Epidermal melanocyte (primary cell): ENCODE data around the gene DNAJC7.
"Not testable (repeated sequence)": the region's sequence is repeated elsewhere in the genome, so short reads cannot be mapped to it uniquely, and the experiment has no call there.

Source experiments
- DNase-seq: peaks from one replicate; pipeline ENCODE4 v3.0.0; 2011; ENCODE audit warnings: low spot score; ENCODE audit not compliant: insufficient read length

Gene DNAJC7

DNA sequence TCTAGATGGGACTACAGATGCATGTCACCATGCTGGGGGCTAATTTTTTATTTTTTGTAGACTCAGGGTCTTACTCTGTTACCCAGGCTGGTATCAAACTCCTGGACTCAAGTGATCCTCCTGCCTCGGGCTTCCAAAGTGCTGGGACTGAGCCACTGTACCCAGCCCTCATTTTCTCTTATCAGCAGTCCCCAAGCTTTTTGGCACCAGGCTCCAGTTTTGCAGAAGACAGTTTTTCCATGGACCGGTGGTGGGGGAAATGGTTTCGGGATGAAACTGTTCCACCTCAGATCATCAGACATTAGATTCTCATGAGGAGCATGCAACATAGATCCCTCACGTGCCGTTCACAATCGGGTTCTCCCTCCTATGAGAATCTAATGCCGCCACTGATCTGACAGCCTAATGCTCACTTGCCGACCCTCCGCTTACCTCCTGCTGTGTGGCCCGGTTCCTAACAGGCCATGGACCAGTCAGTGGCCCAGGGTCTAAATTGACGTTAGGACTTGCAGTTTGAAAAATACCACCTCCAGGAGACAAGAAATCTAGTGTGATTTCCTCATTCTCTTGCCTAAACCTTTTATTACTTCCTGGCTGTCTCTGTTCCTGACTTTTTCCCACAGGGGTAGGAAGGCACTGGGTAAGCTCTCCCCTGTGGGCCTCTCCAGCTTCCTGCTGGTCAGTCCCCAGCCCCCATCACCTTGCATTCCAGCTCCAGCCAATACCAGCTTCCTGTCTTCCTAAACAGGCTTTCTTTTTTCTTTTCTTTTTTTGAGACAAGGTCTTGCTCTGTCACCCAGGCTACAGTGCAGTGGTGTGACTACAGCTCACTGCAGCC lies 60.0 kb downstream of the DNAJC7 start:
- DNase-seq = no peak

- no peak for DNase-seq
Observed at GRCh38 chr17:41956522-41956921, 60.7 kb downstream of the DNAJC7 start.

GRCh38 chr17:41948762-41949460 lies 68.3 kb downstream of the DNAJC7 start:
- DNase-seq = no peak

- DNase-seq = no peak
Observed at GRCh38 chr17:41944943-41945342, 72.3 kb downstream of the DNAJC7 start.

DNA sequence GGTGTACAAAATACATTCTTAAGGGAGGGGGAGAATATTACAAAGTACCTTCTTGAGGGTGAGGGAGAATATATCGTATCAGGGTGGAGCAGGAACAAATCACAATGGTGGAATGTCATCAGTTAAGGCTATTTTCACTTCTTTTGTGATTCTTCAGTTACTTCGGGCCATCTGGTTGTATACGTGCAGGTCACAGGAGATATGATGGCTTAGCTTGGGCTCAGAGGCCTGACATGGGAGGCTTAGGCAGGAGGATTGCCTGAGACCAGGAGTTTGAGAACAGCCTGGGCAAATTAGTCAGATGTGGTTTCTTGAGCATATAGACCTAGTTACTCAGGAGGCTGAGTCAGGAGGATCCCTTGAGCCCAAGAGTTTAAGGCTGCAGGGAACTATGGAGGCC lies 73.7 kb downstream of the DNAJC7 start:
- no peak for DNase-seq

DNA sequence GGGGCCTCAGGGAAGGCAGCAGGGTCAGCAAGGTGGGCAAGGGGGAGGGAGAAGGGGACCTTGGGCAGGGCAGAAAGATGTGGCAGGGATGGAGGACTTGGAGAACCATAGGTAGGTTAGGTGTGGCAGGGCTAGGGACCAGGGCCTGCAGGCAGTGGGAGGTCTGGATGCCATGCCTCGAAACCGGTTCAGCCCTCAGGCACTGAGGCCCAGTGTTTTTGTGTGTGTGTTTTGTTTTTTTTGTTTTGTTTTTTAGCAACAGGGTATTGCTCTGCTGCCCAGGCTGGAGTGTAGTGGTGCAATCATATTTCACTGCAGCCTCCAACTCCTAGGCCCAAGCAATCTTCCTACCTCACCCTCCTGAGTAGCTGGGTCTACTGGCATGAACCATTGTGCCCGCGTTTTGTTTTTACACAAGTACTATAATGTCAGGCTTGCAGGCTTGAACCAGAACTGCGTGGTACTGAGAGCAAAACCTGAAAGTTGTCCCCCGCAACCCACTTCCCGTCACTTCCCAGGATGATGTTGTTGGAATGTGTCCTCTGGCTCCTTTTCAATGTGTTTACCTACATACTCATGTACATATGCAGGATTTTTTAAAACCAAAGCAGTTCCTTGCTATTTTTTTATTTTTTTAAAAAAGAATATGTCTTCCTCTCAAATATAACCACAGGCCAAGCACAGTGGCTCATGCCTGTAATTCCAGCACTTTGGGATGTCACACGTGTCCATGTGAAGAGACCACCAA lies 74.4 kb downstream of the DNAJC7 start:
- DNase-seq = no peak

DNA sequence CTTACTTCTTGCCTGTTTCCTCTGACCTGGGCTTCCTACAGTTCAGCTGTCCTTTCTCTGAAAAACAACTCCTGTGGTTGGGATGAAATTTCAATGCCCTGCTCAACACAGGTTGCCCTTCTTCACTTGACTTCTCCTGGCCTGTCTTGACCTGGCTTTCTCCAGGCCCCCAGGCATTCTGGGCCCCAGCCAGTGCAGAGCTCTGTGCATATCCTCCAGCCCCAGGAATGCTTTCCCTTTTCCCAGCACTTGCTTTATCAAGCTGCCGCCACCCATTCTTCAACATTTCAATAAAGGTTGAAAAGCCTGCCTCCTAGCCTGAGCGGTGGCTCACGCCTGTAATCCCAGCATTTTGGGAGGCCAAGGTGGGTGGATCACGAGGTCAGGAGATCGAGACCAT lies 76.1 kb downstream of the DNAJC7 start:
- no peak for DNase-seq

- no peak for DNase-seq
Observed at GRCh38 chr17:41939693-41940090, 77.5 kb downstream of the DNAJC7 start.

DNA sequence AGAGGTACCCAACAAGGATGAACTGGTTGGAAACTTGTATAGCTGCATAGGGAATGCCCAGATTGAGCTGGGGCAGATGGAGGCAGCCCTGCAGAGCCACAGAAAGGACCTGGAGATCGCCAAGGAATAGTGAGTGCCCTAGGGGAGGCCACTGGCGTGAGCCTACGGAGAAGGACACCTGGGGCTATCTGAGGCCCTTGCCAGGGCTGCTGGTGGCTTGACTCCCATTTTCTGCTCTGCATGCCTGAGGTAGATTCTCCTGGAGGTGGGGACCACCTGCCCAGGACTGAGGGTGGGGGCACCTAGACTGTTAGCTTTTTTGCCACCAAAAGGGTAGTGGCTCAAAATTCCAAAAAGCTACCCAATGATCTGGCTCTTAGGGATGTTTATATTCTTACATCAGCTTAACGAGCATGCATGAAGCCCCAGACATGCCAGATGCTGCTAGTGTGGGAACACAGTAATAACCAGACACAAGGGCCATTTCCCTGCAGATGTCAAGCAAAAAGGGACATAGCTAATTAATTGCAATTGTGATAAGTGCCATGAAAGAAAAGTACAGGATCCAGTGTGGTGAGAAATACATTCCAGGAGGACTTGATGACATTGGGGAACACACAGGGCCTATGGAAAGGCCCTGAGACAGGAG lies 78.1 kb downstream of the DNAJC7 start:
- no peak for DNase-seq

DNA sequence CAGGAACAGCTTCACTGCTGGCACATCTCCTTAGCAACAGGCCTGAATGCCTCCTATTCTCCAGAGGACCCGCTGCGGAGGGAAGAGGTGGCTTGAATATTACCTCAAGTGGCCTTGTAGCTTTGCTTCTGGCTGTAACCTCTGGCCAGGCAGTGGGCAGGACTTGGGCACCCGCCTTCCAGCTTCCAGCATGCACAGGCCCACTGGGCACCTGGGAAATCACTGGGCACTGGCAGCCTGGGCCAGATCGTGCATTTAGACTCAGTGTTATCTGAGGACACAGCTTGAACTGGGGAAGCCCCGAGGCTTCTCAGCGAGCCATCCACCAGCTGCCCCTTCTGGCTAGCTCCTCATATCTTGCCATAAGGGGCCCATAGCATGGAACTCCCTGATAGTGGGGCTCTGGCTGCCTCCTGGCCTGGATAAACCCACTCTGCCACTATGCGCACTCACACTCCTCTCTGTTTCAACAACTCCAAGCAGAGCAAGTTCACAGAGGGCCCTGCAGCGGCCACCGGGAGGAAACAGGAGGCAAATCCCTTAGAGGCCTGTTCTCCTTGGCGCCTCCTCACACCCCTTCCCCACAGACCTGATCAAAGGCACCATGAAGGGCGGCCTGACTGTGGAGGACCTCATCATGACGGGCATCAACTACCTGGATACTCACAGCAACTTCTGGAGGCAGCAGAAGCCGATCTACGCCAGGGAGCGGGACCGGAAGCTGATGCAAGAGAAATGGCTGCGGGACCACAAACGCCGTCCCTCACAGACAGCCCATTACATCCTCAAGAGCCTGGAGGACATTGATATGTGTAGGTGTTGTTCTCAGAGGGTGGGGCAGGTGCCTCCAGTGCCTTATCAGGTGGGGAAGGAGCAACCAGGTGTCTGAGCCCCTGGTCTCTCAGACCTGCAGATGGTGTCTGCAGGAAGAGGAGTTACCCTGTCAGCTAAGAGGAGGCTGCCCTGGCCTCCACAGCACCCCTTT lies 79.0 kb downstream of the DNAJC7 start:
- DNase-seq = no peak

DNA sequence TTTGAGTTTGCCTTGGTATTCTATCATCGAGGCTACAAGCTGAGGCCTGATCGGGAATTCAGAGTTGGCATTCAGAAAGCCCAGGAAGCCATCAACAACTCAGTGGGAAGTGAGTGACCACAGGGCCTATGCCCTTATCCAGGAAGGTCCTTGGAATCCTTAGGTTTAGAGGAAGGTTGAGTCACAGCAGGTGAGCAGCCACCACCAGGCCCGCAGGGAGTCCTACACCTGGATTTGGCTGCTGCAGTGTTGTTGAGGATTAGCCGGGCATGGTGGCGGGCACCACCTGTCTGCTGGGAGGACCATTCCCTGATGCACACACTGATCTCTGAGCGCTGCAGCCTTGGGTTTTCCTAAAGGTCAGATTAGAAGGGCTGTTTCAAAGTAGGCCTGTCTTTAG lies 81.6 kb downstream of the DNAJC7 start:
- no peak for DNase-seq

GRCh38 chr17:41932816-41933389 lies 84.3 kb downstream of the DNAJC7 start:
- no peak for DNase-seq

DNA sequence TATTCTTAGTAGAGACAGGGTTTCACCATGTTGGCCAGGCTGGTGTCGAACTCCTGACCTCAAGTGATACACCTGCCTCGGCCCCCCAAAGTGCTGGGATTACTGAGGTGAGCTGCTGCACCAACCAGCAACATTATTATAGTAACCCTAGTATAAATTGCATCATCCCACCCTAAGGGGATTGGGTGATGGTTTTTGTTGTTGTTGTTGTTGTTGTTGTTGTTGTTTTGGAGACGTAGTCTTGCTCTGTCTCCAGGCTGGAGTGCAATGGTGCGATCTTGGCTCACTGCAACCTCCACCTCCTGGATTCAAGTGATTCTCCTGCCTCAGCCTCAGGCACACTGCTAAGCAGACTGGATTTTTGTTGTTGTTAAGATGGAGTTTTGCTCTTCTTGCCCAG lies 85.5 kb downstream of the DNAJC7 start:
- not testable (repeated sequence) for DNase-seq

GRCh38 chr17:41930833-41931156 lies 86.4 kb downstream of the DNAJC7 start:
- DNase-seq = not testable (repeated sequence)

GRCh38 chr17:41930009-41930832 lies 87.0 kb downstream of the DNAJC7 start, which contains the start of gene ODAD4:
Gene ODAD4, plus strand, starts transcription at chr17:41930617. Its CDS starts 107 bp downstream, at chr17:41930724.
- peak; percentile 98 for DNase-seq

DNA sequence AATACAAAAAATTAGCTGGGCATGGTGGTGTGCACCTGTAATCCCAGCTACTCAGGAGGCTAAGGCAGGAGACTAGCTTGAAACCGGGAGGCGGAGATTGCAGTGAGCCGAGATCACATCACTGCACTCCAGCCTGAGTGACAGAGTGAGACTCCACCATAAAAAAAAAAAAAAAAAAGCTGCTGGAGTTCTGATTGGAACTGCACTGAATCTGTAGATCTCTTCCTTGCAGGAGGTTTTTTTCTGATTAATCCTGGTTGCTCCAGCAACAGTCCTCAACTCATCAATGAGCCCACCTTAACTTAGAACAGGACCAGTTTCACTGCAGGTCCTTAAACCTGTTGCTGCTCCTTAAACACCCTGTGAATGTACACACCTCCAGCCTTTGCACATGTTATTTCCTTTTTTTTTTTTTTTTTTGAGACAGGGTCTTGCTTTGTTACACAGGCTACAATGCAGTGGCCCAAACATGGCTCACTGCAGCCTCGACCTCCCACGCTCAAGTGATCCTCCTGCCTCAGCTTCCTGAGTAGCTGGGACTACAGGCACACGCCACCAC lies 88.5 kb downstream of the DNAJC7 start:
- DNase-seq = no peak
